ENCODE measurements around the gene XRN1. TPM values are rescaled to one million over a fixed set of nuclear protein-coding genes. Genes with fewer than 3 reads are reported as not detected.
"Not testable (repeated sequence)": the region's sequence is repeated elsewhere in the genome, so short reads cannot be mapped to it uniquely, and the experiment has no call there.

Gene XRN1
- polyA plus RNA-seq, 3 donors = 3.6 to 5.0 (median 4.4) TPM

GRCh38 chr3:142359367-142359766, 88.5 kb downstream of the XRN1 start:
- no peak overlapping the region for H3K27ac ChIP-seq (ENCODE audit: low read depth, low read length)
- 96% methylated on average over 2 of the region's 2 CpGs for WGBS, 3 donors

GRCh38 chr3:142356818-142357217, 91.0 kb downstream of the XRN1 start:
- WGBS, 3 donors = 92 to 96% (median 93%) methylated on average over 3 of the region's 3 CpGs
- H3K27ac ChIP-seq (ENCODE audit: low read depth, low read length) = no peak overlapping the region

- 87 to 99% (median 95%) methylated on average over 3 of the region's 3 CpGs for WGBS, 3 donors
- no peak overlapping the region for H3K27ac ChIP-seq (ENCODE audit: low read depth, low read length)
Observed at GRCh38 chr3:142355692-142356091, 92.1 kb downstream of the XRN1 start.

GRCh38 chr3:142354076-142354475, 93.8 kb downstream of the XRN1 start:
- whole genome bisulfite sequencing, 3 donors = 92 to 97% (median 95%) methylated on average over 5 of the region's 5 CpGs

GRCh38 chr3:142353571-142353970, 94.3 kb downstream of the XRN1 start:
- H3K27ac ChIP-seq (ENCODE audit: low read depth, low read length) = no peak overlapping the region
- 95 to 97% (median 97%) methylated on average over 3 of the region's 3 CpGs for WGBS, 3 donors

More at GRCh38 chr3:142354076-142354475, 93.8 kb downstream of the XRN1 start:
- no peak overlapping the region for H3K27ac ChIP-seq (ENCODE audit: low read depth, low read length)

- not testable (repeated sequence) for H3K27ac ChIP-seq (ENCODE audit: low read depth, low read length)
- 95 to 98% (median 97%) methylated on average over 3 of the region's 3 CpGs for WGBS, 3 donors
Observed at GRCh38 chr3:142352698-142353097, 95.1 kb downstream of the XRN1 start.

GRCh38 chr3:142348460-142348859, 99.4 kb downstream of the XRN1 start:
- 31 to 86% (median 84%) methylated on average over 1 of the region's 1 CpG for WGBS, 3 donors

GRCh38 chr3:142337994-142338393, 109.8 kb downstream of the XRN1 start:
- WGBS, 3 donors = 59 to 75% (median 63%) methylated on average over 3 of the region's 3 CpGs
- H3K27ac ChIP-seq (ENCODE audit: low read depth, low read length) = no peak overlapping the region

More at GRCh38 chr3:142348460-142348859, 99.4 kb downstream of the XRN1 start:
- H3K27ac ChIP-seq (ENCODE audit: low read depth, low read length) = no peak overlapping the region

- no peak overlapping the region for H3K27ac ChIP-seq (ENCODE audit: low read depth, low read length)
- WGBS, 3 donors = 80 to 98% (median 97%) methylated on average over 2 of the region's 2 CpGs
Observed at GRCh38 chr3:142332390-142332789, 115.4 kb downstream of the XRN1 start.

- H3K27ac ChIP-seq (ENCODE audit: low read depth, low read length) = not testable (repeated sequence)
- WGBS, 3 donors = 93 to 97% (median 96%) methylated on average over 1 of the region's 1 CpG
Observed at GRCh38 chr3:142324275-142324953, 123.4 kb downstream of the XRN1 start.

- WGBS, 3 donors = 96 to 100% (median 99%) methylated on average over 3 of the region's 3 CpGs
- no peak overlapping the region for H3K27ac ChIP-seq (ENCODE audit: low read depth, low read length)
Observed at GRCh38 chr3:142319912-142320311, 127.9 kb downstream of the XRN1 start.

GRCh38 chr3:142319094-142319493, 128.7 kb downstream of the XRN1 start:
- 83 to 97% (median 96%) methylated on average over 1 of the region's 1 CpG for WGBS, 3 donors
- H3K27ac ChIP-seq (ENCODE audit: low read depth, low read length) = no peak overlapping the region

- H3K27ac ChIP-seq (ENCODE audit: low read depth, low read length) = no peak overlapping the region
Observed at GRCh38 chr3:142318331-142318730, 129.5 kb downstream of the XRN1 start.

GRCh38 chr3:142315978-142316388, 131.9 kb downstream of the XRN1 start:
- H3K27ac ChIP-seq (ENCODE audit: low read depth, low read length) = not testable (repeated sequence)
- WGBS, 3 donors = 97 to 100% (median 99%) methylated on average over 2 of the region's 2 CpGs

- H3K27ac ChIP-seq (ENCODE audit: low read depth, low read length) = no peak overlapping the region
Observed at GRCh38 chr3:142315083-142315482, 132.8 kb downstream of the XRN1 start.

- 92 to 98% (median 94%) methylated on average over 1 of the region's 1 CpG for WGBS, 3 donors
- H3K27ac ChIP-seq (ENCODE audit: low read depth, low read length) = no peak overlapping the region
Observed at GRCh38 chr3:142310439-142310838, 137.4 kb downstream of the XRN1 start.

- WGBS, 3 donors = 95 to 100% (median 96%) methylated on average over 3 of the region's 3 CpGs
- not testable (repeated sequence) for H3K27ac ChIP-seq (ENCODE audit: low read depth, low read length)
Observed at GRCh38 chr3:142302847-142303246, 145.0 kb downstream of the XRN1 start.

GRCh38 chr3:142298626-142299025, 149.2 kb downstream of the XRN1 start:
- 54 to 93% (median 91%) methylated on average over 2 of the region's 2 CpGs for WGBS, 3 donors

GRCh38 chr3:142296507-142296906, 151.3 kb downstream of the XRN1 start:
- WGBS, 3 donors = 84 to 100% (median 86%) methylated on average over 1 of the region's 1 CpG
- H3K27ac ChIP-seq (ENCODE audit: low read depth, low read length) = no peak overlapping the region

More at GRCh38 chr3:142298626-142299025, 149.2 kb downstream of the XRN1 start:
- no peak overlapping the region for H3K27ac ChIP-seq (ENCODE audit: low read depth, low read length)

- H3K27ac ChIP-seq (ENCODE audit: low read depth, low read length) = no peak overlapping the region
- 94 to 97% (median 96%) methylated on average over 5 of the region's 5 CpGs for WGBS, 3 donors
Observed at GRCh38 chr3:142287866-142288638, 159.8 kb downstream of the XRN1 start.

All from adipose tissue (tissue), 3 donors.